GM18519 (cell line): ENCODE data around the gene TRIM49D1.
"Not testable (repeated sequence)": the region's sequence is repeated elsewhere in the genome, so short reads cannot be mapped to it uniquely, and the experiment has no call there.

ENCODE experiments used
- ATAC-seq: cut with Tn5 transposase; IDR thresholded peaks from one replicate; pipeline ENCODE4 v1.9.1; 2021; ENCODE audit warnings: mild to moderate bottlenecking, moderate library complexity; ENCODE audit not compliant: unreplicated experiment, low FRiP score

Gene TRIM49D1

GRCh38 chr11:89922195-89922660 lies at the start of gene TRIM49D1:
TRIM49D1 (minus strand) TSS chr11:89922245; CDS start chr11:89917710, 4,535 bp downstream.
- ATAC-seq: no peak

GRCh38 chr11:89965737-89966136 lies 43.7 kb upstream of the TRIM49D1 start, which contains the start of gene TRIM64:
TRIM64 (plus strand) TSS chr11:89966037; CDS start chr11:89968504, 2,467 bp downstream.
- not testable (repeated sequence) for ATAC-seq

GRCh38 chr11:89960833-89961232 lies 38.8 kb upstream of the TRIM49D1 start:
- not testable (repeated sequence) for ATAC-seq

GRCh38 chr11:89923764-89924163 lies 1.7 kb upstream of the TRIM49D1 start, which contains the start of gene TRIM49D2:
TRIM49D2 (plus strand) TSS chr11:89924064; CDS start chr11:89926762, 2,698 bp downstream.
- ATAC-seq: not testable (repeated sequence)

GRCh38 chr11:89900809-89901208 lies 21.2 kb downstream of the TRIM49D1 start:
- not testable (repeated sequence) for ATAC-seq

GRCh38 chr11:89893245-89893644 lies 28.8 kb downstream of the TRIM49D1 start:
- not testable (repeated sequence) for ATAC-seq

- not testable (repeated sequence) for ATAC-seq
Measured at GRCh38 chr11:89877511-89877910, 44.5 kb downstream of the TRIM49D1 start.

GRCh38 chr11:89872588-89872987 lies 49.5 kb downstream of the TRIM49D1 start:
- not testable (repeated sequence) for ATAC-seq

- not testable (repeated sequence) for ATAC-seq
Measured at GRCh38 chr11:89865223-89865622, 56.8 kb downstream of the TRIM49D1 start.

GRCh38 chr11:89863906-89864704 lies 57.9 kb downstream of the TRIM49D1 start:
- not testable (repeated sequence) for ATAC-seq
